Liver (tissue), 1 donor: ENCODE measurements around the gene YPEL2.

Experiments
- SP1 ChIP-seq: IDR thresholded peaks from 2 replicates; pipeline ENCODE4 v1.6.1; 2018; ENCODE audit warnings: antibody characterized with exemption, mild to moderate bottlenecking
- TAF1 ChIP-seq: conservative IDR thresholded peaks from 2 replicates; pipeline ENCODE4 v1.6.1; 2016; ENCODE audit warnings: antibody characterized with exemption, mild to moderate bottlenecking
- donor health status: healthy.

DNA sequence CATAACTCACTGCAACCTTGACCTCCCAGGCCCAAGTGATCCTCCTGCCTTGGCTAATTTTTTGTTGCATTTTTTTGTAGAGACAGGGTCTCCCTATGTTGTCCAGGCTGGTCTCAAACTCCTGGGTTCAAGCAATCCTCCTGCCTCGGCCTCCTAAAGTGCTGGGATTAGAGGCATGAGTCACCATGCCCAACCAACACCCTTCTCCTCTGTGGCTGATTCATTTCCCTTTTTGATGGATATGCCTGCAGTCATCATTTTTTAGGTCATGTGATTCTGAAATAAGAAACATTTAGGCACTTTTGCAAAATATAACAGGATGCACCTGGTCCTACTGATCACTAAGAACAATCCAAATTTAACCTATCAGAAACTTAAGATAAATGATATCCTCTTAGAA, 44.0 kb upstream of the YPEL2 start:
- no peak for TF ChIP-seq TAF1
- no peak for TF ChIP-seq SP1
